T-helper 1 cell (primary cell): ENCODE data around the gene PIGP.
A peak's percentile ranks its signal among the peaks of the same experiment; 100 is the strongest.
"Not testable (repeated sequence)": the region's sequence is repeated elsewhere in the genome, so short reads cannot be mapped to it uniquely, and the experiment has no call there.

Source experiments
- DNase-seq, 5 donors: peaks; one replicate each; pipeline ENCODE4 v3.0.0-alpha.2; 2012 to 2020
- total RNA-seq, 4 donors: gene quantifications; one replicate each; lab custom pipeline; 2026; lab: John Stamatoyannopoulos, UW

Gene PIGP
- 7.6 to 10.2 (median 9.0) reads per million in 4 donors for total RNA-seq

DNA sequence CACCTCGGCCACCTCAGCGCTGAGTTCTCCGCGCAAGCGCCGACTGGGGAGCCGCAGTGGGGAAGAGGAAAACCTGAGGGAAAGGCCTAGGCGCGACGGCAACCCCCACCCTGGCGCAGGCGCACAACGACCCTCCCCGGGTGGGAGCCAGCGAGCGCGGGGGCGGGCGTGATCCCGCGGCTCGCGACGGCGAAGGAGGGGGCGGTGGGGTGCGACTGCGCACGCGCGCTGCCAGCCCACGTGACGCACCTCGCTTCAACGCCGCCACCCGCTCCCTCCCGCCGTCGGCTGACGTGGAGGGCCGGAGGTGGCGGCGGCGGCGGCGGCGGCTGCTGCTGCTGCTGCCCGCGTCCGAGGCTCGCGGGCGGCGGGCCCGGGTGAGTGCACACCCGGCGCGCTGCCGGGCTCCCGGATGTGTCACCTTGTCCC is at the start of gene PIGP, which contains the start of gene TTC3:
PIGP (minus strand) TSS at position 84 of the 429 bp plus-strand sequence. CDS start 556 bp downstream, outside the sequence.
TTC3 (plus strand) TSS at position 267 of the 429 bp plus-strand sequence. CDS start 14,004 bp downstream, outside the sequence.
- DNase-seq: peak; percentile 92 to 98 (median 94)

DNA sequence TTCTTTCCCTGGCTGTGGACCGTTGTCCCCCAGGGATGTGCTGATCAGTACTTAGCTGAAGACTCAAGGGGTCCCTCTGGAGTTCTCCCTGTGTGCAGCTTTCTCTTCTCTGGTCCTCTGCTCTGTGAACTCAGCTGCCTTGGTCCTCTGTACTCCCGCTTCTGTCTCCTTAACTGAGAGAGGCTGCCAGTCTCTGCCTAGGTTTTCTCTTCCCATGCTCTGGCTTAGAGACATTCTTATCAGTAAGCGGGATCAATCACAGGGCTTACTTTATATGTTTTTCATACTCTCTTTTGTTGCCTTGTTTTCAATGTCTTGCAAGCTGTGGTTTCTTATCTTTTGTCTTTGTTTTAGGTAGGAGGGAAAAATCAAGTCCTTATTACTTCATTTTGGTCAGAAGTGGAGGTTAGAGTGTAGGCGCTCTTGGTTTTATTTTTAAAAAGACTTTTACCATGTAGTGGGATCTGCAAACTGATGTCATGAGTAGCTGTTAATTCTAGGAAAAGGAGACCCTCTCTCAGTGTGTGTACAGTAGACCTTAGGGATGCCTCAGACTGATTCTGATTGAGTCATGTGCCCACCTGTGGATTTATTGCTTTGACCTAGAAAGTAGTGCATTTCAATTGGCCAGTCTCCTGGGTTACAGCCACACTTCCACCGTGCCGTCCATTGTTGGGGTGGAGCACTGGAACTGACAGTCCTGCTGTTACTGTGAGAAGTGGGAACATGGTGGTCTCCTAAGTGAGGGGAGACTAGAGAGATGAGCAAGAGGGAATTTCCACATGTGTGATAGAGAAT is 46.7 kb upstream of the PIGP start:
- no peak for DNase-seq

DNA sequence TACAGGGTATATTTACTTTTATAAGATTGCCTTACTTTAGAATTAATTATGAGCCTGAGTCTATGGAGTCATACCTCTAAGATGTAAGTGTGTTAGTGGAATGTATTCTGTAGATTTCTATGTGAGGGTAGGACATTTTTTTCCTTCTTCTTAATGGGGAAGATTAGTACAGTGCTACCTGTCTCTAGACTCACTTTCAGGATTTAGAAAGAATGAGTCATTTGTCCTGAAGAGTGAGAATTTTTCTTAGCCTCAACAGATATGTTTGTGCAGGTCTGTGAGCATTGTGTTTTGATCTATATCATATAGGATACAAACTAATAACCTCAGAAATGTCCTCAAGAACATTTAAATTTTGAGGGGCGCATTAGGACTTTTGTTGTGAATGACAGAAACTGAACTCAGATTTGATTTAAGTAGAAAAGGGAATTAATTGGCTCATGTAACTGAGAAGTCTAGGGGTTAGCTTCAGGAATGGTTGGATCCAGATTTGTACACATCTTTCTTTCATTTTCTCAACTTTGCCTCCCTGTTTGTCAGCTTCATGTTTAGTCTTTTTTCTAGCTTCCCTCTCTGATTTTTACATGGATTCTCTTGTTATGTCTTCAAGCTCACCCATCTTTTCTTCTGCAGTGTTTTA is 45.4 kb upstream of the PIGP start:
- DNase-seq: no peak

DNA sequence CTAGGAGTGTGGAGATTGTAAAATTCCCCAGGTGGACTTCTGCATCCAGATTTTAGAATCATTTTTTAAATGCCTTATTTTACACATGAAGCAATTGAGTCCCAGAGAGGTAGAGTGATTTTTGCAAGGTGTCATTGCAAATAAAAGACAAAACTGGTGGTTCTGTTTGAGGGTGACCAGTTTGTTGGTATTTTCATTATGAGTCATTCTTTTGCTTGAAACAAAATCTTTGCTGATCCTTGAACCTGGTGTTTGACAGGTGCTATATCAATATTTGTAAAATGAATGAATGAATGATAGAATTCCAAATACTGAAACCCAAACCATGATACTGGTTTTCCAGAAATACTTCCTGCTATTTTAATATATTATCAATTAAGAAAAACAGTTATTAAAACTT is 44.3 kb upstream of the PIGP start:
- DNase-seq: no peak

DNA sequence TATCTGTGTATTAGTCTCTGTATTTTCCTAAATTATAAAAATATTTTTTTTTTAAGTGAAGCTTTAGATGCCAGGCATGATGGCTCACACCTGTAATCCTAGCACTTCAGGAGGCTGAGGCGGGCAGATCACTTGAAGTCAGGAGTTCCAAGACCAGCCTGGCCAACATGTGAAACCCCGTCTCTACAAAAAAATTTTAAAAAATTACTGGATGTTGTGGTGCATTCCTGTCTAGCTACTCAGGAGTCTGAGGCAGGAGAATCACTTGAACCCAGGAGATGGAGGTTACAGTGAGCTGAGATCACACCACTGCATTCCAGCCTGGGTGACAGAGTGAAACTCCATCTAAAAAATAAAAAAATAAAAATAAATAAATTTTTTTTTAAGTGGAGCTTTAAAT is 43.6 kb upstream of the PIGP start:
- not testable (repeated sequence) for DNase-seq

DNA sequence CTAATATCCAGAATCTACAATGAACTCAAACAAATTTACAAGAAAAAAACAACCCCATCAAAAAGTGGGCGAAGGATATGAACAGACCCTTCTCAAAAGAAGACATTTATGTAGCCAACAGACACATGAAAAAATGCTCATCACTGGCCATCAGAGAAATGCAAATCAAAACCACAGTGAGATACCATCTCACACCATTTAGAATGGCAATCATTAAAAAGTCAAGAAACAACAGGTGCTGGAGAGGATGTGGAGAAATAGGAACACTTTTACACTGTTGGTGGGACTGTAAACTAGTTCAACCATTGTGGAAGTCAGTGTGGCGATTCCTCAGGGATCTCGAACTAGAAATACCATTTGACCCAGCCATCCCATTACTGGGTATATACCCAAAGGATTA is 41.4 kb upstream of the PIGP start:
- DNase-seq: not testable (repeated sequence)

DNA sequence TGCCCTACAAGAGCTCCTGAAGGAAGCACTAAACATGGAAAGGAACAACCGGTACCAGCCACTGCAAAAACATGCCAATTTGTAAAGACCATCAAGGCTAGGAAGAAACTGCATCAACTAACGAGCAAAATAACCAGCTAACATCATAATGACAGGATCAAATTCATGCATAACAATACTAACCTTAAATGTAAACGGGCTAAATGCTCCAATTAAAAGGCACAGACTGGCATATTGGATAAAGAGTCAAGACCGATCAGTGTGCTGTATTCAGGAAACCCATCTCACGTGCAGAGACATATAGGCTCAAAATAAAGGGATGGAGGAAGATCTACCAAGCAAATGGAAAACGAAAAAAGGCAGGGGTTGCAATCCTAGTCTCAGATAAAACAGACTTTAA is 38.2 kb upstream of the PIGP start:
- not testable (repeated sequence) for DNase-seq

DNA sequence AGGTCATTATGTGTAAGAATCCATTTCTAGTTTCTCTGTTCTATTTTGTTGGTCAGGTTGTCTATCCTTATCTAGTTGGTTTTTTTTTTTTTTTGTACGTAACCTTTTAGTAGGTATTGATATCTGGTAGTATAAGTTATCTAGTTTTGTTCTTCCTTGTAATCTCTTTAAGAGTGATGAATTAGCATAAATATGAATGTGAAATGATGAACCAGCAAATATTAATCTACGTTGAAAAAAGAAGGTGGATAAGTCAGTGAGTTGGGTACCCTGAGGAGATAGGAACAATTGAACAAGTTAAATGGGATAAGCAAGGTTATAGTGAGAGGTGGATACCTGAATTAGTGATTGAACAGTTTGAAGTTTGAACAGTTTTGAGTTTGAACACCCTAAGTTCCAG is 34.1 kb upstream of the PIGP start:
- no peak for DNase-seq

DNA sequence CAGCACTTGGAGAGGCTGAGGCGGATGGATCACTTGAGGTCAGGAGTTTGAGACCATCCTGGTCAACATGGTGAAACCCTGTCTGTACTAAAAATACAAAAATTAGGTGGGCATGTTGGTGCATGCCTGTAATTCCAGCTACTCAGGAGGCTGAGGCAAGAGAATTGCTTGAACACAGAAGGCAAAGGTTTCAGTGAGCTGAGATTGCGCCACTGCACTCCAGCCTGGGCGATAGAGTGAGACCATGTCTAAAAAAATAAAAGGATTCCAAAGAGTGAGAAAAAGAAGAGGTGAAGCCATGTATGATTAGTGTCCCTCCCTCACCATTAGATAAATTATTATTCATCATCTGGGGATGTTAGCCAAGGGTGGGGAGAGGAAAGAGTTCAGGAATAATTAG is 29.9 kb upstream of the PIGP start:
- DNase-seq: not testable (repeated sequence)

DNA sequence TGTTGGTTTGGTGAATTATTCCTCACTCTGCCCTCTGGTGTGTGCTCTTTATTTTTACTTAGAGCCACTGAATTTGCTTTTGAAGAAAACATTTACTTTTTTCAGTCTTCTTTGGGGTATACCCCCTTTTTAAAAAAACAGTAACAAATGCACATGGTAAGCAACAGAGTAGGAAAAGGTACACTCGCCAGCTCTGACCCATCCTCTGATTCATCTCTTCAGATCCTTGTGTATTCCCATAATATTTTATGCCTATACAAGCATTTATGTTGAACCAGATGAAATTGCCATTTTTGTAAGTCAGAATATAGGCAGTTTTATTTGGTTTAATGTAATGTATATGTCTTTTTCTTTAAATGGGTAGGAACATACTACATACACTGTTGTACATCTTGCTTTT is 28.5 kb upstream of the PIGP start:
- DNase-seq: no peak

DNA sequence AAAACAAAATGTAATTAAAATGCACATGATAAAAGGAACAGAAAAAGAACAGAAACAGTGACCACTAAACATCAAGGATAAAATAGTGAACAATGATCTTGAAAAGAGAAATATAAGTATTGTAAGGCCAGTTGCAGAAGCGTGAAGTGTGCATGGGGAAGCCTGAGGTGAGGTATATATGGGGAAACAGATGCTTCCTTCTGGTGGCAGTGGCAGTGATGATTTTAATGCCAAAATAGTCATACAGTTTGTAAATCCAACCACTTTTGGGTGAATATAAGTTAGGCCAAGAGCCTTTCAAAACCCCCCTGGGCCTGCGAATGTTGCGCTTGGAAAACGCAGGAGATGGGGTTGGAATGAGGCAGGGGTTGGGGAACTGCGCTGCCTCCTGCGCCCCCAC is 27.4 kb upstream of the PIGP start:
- no peak for DNase-seq

DNA sequence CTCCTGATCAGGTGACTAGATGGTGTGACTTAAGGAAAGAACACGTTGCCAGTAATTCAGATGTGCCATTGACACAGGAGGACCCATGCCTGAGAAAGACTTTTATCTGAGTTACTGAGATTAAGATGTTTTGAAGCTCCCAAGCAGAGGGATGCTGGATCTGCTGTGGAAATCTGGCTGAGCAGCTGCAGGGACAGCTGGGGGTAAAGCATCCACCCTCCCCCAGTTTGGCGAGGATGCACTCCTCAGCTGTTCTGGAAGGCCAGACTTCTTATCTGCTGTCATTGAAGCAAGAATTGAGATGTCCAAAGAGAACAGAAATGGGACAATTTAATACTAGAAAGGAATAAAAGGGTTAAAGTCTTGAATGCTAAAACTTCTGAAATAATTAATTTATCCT is 25.9 kb upstream of the PIGP start:
- no peak for DNase-seq

DNA sequence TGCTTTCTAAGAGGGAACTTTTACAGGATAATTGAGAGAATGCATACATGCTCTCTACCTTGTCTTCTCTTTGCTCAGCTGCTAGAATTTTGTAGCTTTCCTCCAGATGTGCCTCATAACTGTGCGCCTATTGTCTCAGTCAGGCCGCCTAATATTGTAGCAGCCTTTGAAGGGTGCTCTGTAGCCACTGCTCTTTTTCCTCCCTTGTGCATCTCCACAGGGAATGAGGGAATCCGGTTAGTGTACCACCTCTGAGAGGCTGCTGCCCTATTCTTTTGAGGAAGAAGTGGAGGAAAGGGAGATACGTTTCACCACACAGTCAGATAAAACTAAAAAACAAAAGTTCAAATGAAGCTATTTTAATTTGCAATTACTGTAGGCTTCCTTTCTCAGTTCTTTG is 22.9 kb upstream of the PIGP start:
- DNase-seq: no peak

DNA sequence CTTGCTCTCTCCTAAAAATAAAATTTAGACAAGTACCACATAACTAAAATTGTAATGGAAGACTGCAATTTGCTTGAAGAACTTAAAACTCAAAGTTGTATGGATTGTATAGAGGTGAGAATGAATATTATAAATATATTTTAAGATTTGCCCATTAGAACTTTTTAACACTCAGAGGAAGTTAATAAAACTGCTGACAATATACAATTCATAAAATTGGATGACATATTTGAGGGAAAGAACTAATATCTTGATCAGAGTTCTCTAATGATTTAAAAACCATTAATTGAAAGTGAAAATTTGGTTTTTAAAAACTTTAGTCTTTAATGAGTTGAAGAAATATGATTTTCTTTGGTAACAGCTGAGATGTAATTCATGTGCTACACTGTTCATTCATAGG is 21.1 kb upstream of the PIGP start:
- no peak for DNase-seq

DNA sequence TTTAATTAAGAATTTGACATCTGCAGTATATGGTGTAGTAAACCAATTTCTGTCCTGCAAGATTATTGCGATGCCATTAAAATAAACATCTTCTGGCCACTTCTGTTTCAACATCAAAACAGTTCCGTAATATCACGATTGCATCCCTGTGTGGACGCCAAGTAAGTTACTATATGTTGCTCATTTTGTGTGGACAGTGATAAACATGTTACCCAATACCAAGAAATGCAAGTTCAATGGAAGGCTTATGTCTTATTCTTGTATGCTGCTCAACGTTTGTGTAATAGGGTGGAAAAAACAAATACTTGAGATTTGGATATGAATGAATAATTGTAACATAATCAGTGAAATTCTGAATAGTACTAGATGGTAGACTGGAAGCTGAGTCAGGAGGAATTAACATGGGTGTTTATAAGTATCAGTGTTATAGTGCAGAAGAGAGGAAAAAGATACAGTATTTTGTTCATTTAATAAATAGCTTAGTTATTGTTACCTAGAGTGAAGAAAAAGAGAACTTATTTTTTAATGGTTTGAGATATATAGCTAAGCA is 15.4 kb upstream of the PIGP start:
- no peak for DNase-seq

DNA sequence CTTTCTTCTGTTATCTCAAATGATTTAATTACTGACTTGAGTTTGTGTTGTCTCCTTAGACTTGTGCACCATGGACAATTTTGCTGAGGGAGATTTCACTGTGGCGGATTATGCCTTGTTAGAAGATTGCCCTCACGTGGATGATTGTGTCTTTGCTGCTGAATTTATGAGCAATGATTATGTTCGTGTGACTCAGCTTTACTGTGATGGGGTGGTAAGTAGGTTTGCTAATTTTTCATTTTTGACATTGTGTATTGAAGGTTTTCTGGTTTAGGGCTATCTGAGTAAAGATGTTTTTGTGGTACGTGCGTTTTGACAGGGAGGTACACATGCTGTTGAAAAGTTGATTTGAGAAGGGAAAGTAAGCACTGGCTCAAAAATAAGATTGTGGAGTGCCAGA is 14.3 kb upstream of the PIGP start:
- DNase-seq: no peak

DNA sequence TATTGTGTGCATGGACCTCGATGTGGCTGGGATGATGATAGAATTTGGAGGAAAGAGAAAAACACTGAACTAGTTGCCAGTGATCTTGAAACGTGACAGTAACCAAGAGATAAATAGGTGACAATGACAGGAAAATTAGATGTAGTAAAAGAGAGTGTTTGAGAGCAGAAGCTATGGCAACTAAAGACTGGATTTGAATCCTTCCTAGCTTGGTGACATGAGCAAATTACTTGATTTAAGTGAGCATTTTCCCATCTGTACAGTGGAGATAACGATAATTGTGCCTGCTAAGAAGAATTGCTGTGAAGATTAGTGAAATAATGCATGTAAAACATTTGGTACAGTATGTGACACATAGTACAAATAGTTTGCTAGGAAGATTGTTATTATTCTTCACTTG is 12.9 kb upstream of the PIGP start:
- no peak for DNase-seq

DNA sequence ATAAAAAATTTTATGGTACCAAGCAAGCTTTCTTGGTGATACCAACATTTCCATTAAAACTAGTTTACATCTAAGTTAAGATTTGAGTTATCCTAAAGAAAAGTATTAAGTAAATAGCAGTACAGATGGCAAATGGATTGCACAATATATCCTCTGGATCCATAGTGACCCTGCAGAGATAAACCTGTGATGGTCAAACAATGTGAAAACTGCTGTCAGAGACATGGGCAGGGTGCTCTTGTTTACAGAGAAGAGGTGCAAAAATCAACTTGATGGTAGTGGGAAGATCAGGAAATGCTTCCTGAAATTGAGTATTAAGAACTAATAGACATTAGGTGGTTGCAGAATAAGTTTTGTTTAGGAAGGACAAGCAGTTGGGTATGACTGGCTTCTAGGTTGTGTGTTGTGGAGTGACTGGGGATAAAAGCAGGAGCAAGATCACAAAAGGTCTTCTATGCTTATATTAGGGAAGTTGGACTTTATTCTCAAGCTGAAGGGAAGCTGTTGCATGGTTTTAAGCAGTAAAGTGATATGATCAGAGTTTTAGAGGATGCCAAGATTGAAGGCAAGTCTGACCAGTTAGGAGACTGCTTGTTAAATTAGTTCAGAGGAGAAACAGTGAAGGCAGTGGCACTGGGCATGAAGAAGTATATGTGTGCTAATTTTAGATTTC is 10.1 kb upstream of the PIGP start:
- no peak for DNase-seq

DNA sequence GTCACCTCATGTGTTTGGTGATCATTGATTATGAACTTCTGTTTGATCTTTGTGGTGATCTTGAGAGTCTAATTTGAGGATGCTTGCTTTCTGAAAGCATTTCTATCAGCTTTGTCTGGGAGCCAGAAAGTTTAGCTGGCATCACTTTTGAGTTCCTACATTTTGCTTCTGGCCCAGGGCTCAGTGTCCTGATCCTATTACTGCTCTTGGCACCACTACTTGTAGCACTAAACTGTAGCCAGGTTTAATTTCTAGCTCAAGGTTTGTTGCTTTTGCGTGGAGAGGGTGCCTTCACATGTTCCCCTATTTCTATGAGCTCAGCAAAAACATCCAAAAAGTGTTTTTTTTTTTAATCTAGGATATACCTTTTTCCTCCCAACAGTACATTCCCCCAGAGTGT is 9.5 kb upstream of the PIGP start:
- no peak for DNase-seq

DNA sequence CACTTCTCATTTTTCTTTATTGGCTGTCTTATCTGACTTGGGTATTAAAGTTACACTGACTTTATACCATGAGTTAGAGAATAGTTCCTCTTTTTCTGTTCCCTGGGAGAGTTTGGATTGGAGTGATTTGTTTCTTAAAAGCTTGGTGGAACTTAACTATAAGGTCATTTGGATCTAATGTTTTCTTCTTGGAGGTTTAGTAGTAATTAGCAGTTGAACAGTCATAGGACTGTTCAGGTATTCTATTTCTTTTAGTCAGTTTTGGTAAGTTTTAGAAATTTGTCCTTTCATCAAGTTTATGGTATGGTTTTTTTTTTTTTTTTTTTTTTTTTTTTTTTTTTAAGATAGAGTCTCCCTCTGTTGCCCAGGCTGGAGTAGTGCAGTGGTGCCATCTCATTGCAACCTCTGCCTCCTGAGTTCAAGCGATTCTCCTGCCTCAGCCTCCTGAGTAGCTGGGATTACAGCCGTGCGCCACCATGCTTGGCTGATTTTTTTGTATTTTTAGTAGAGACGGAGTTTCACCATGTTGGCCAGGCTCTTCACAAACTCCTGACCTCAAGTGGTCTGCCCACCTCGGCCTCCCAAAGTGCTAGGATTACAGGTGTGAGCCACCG is 6.4 kb upstream of the PIGP start:
- peak in 1 of 5 donors; percentile 8 for DNase-seq

DNA sequence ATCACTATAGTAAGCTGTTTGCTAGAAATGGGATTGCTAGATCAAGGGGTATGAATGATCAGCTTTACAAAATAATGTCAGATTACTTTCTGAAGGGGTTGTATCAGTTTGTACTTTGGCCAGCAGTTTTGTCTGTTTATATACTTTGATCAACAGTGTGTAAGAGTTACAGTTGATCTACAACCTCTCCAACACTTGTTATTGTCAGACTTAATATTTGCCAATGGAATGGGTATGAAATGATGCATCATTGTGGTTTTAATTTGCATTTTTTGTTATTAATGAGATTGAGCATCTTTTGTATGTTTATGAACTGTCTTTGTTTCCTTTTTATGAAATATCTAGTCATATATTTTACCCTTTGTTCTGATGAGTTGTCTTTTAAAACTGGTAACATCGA is 4.5 kb upstream of the PIGP start:
- DNase-seq: no peak

DNA sequence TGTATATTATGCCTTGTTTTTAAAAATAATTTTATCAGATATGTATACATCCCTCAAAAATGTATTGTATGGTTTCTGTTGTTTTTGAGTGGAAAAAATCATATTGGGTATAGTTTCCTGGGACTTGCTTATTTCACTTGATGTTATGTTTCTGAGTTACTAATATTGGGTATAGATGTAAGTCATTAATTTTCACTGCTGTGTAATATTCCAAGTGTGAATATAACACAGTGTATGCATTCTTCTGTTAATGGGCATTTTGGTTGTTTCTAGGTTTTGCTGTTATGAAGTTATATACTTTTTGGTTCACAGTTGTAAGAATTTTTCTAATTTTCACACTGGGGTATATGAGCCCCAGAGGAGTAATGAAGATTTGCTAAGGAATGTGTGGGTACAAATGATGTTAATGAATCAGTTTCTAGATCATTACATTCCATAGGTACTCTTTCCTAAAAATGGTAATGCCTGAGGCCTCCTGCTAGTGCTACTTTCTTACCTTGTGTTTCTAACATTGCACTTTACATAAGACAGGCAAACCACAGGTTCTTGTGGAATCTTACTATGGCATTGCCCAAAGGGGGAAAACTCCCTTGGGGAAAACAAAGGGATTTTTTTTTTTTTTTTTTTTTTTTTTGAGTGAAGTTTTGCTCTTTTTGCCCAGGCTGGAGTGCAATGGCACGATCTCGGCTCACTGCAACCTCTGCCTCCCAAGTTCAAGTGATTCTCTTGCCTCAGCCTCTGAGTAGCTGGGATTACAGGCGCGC is 3.4 kb upstream of the PIGP start:
- no peak for DNase-seq
